Cardiac fibroblast (primary cell): ENCODE results near the gene TECR.
A peak's percentile ranks its signal among the peaks of the same experiment; 100 is the strongest.
"Not testable (repeated sequence)": the region's sequence is repeated elsewhere in the genome, so short reads cannot be mapped to it uniquely, and the experiment has no call there.

Experiments used
- DNase-seq, 2 donors: peaks; one replicate each; pipeline versions ENCODE4 v3.0.0 to v3.0.0-alpha.2; 2010; ENCODE audit warnings: low read depth in 2 of 2
- H3K4me3 ChIP-seq, 2 donors: replicated peaks in 1 of 2; 1 replicate in 1 of 2; 2 replicates in 1 of 2; pipeline ENCODE4 v1.5.1; 2011; ENCODE audit warnings: low read depth in 2 of 2, low read length in 2 of 2, mild to moderate bottlenecking in 2 of 2, moderate library complexity in 1 of 2
- TF ChIP-seq, protein P1 (sequence below): IDR thresholded peaks from one replicate; pipeline ENCODE4 v1.5.1; 2011; ENCODE audit warnings: low read depth, mild to moderate bottlenecking, low read length, inconsistent platforms

The TECR gene

DNA sequence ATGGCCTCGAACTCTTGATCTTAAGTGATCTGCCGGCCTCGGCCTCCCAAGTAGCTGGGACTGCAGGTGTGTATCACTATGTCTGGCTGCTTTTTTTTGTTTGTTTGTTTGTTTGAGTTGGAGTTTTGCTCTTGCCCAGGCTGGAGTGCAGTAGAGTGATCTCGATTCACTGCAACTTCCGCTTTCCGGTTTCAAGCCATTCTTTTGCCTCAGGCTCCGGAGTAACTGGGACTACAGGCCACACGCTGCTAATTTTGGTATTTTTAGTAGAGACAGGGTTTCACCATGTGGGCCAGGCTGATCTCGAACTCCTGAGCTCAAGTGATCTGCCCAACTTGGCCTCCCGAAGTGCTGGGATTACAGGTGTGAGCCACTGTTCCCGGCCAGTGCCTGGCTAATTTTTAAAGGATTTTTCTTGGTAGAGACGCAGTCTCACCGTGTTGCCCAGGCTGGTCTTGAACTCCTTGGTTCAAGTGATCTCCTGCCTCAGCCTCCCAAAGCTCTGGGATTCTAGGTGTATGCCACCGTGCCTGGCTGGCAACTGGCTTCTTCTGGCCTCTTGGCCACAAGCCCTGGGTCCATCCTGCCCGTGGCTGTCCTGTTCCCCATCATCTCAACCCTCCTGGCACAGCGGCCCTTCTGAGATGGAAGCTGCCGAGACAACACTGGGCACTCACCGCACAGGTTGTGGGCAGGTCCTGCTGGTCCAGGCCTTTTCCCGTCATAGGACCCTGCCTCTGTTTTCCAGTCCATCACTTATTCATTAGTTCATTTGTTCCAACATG is 11.5 kb downstream of the TECR start:
- no peak overlapping the region for H3K4me3 ChIP-seq
- no peak for DNase-seq
- TF ChIP-seq, protein P1, sequence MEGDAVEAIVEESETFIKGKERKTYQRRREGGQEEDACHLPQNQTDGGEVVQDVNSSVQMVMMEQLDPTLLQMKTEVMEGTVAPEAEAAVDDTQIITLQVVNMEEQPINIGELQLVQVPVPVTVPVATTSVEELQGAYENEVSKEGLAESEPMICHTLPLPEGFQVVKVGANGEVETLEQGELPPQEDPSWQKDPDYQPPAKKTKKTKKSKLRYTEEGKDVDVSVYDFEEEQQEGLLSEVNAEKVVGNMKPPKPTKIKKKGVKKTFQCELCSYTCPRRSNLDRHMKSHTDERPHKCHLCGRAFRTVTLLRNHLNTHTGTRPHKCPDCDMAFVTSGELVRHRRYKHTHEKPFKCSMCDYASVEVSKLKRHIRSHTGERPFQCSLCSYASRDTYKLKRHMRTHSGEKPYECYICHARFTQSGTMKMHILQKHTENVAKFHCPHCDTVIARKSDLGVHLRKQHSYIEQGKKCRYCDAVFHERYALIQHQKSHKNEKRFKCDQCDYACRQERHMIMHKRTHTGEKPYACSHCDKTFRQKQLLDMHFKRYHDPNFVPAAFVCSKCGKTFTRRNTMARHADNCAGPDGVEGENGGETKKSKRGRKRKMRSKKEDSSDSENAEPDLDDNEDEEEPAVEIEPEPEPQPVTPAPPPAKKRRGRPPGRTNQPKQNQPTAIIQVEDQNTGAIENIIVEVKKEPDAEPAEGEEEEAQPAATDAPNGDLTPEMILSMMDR = no peak

DNA sequence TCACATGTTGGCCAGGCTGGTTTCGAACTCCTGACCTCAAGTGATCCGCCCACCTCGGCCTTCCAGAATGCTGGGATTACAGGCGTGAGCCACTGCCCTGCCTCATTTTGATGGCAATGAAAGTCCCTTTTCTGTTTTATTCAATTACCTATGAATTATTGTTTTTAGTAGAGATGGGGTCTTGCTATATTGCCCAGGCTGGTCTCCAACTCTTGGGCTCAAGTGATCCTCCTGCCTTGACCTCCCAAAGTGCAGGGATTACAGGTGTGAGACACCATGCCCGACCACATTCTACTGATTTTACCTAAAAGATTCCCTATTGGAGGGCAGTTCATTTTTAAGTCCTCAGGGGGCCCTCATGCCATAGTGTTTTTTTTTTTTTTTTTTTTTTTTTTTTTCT is 12.6 kb downstream of the TECR start:
- H3K4me3 ChIP-seq, DNase-seq: not testable (repeated sequence)

GRCh38 chr19:14542711-14543328 is 13.4 kb downstream of the TECR start:
- TF ChIP-seq, protein P1 = no peak
- peak in 1 of 2 donors; percentile 66 for DNase-seq

DNA sequence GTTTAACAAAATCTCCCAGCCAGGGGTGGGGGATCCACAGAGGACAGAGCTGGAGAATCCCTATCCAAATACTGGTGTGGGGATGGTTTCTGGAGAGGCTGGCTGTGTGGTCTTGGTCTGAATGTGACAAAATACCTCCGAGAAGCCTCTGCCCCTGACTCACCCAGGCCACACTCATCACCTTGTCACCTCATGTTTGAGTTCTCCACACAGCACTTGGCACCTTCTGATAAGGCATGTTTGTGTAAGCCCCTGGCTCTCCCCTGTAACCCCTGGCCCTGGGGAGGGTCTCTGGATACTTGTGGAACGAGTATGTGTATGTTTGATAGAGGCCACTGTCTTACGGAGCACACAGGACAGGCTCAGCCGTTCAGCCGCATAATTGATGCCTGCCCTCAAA is 14.7 kb downstream of the TECR start:
- TF ChIP-seq, protein P1 = no peak
- no peak overlapping the region for H3K4me3 ChIP-seq
- DNase-seq = no peak

More at GRCh38 chr19:14542711-14543328, 13.4 kb downstream of the TECR start:
- H3K4me3 ChIP-seq = no peak overlapping the region

DNA sequence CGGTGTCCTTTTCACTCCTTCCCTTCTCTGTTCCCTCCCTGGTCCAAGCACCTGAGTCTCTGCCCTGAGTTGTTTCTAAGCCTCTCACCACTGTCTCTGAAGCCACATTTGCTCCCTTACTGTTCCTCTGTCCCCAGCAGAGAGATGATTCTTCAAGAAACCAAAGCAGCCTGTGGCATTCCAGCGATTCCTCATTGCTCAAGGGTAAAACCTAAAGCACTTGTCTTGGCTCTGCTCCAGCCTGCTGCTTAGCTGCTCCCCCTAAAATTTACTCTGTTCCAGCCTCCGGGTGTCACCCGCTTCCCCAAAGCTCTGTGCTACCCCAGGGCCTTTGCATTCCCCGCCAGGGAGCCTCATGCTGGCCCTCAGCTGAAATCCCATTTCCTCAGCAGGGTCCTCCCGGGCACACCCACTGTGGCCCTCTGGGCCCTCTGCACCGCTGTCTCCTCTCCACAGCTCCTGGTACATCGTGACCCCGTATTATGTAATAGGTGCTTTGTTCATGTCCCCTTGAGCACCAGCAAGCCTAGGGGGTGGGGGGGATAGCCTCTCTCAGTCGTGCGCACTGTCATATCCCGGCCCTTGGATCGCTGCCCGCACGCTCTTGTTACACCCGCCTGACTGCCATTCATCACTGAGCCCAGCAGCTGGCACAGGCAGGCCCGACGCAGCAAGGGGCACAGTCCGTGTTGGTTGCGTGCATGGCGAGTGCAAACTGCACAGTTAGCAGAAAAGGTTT is 15.8 kb downstream of the TECR start:
- TF ChIP-seq, protein P1 = no peak
- H3K4me3 ChIP-seq = no peak overlapping the region
- no peak for DNase-seq

DNA sequence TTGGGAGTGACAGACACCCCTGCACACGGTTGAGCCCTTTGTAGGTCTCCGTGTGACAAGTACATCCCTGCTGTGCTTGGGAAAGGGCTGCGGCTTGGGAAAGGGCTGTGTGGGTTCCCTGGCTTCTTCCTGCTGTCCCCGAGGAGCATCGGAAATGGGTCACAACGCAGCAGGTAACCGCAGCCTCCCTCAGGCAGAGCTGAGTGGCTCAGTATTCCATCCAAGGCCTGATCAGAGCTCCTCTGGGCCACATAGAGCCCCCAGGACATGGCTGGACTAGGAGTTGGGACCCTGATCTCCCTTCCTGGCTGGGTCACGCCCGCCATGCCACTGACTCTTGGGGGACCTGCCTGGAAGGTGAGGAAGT is 16.3 kb downstream of the TECR start:
- TF ChIP-seq, protein P1 = no peak
- DNase-seq = no peak
- H3K4me3 ChIP-seq = no peak overlapping the region

DNA sequence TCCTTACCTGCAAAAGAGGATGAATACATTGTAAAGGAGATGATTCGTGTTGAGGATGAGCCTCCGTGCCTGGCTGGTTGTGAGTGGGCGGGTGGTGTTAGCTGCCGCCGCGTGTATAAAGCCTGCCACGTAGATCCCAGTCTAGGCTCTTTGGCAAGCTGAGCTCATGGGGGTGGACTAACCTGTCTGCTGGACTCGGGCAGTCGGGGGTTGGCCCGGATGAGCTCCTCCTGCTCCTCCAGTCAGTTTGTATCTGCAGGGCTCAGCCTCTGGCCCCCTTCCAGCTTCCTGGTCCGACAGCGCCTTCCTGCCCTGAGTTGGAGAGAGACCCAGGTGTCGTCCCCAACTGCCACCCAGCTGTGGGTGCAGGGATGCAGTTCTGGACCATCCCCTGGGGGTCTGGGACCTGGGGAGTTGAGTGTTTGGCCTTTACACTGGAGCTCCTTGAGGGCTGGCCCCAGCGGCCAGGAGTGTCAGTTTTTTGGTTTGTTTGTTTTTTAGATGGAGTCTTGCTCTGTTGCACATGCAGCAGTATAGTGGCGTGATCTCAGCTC is 20.9 kb downstream of the TECR start:
- TF ChIP-seq, protein P1 = no peak
- DNase-seq = no peak
- no peak overlapping the region for H3K4me3 ChIP-seq
